Activated CD8-positive, alpha-beta memory T cell treated with anti-CD3 and anti-CD28 coated beads for 24 hours (primary cell): ENCODE data around the gene MC1R.
"Not testable (repeated sequence)": the region's sequence is repeated elsewhere in the genome, so short reads cannot be mapped to it uniquely, and the experiment has no call there.

Source experiments
- DNase-seq: peaks from one replicate; pipeline ENCODE4 v3.0.0-alpha.2; 2020

MC1R gene

GRCh38 chr16:89918453-89919347, at the start of gene MC1R:
Gene MC1R, plus strand, starts transcription at chr16:89918862. Its CDS starts 397 bp downstream, at chr16:89919259.
- peak; percentile 72 for DNase-seq

DNA sequence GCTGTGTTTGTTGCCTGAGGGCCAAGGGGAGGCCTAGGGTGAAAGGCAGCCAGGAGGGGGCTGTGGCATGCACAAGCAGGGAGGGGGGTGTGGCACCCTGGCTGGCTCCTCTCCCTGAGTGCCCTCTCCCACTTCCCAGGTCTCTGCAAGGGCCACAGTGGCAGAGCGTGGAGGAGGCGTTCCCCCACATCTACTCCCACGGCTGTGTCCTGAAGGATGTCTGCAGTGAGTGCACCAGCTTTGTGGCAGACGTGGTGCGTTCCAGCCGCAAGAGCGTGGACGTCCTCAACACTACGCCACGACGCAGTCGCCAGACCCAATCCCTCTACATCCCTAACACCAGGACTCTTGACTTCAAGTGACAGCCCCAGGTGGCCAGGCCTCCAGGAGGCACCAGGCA, 48.8 kb upstream of the MC1R start:
- DNase-seq, result no peak

DNA sequence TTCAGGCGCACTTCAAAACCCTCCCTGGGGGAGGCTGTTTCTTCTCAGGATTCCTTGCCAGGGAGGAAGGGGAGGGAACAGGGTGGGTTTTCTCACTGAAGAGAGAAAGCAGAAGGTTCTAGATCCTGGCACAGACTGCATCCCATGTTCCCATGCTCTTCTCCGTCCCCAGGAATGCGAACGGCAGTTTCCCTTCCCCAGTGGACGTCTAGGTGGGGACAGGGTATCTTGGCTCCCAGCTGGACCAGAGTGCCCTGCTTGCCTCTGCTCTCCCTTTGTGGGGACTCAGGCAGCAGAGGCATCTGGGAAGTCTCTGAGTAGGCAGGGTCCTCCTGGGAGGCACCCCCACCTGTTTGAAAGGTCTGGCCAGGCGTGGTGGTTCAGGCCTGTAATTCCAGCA, 48.2 kb upstream of the MC1R start:
- DNase-seq, result no peak

DNA sequence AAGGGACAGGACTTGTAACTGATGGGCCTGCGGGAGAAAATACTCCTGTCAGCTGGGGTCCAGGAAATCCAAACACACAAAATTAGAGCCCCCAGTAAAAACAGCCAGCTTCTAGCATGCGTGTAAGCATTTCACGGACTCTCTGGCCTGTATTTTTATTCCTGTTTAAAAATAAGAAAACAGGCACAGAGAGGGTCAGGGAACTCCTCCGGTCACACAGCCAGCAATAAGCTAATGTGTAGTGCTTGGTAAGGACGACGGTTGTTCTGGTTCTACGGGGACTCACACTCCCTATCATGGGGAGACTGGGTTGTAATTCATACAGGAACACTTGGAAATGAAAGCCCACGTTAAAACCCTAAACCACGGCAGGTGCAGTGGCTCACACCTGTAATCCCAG, 46.8 kb upstream of the MC1R start:
- DNase-seq, result no peak

GRCh38 chr16:89873109-89873971, 45.3 kb upstream of the MC1R start, which contains the start of gene TCF25:
Gene TCF25, plus strand, starts transcription at chr16:89873592. Its CDS starts 76 bp downstream, at chr16:89873668.
- peak; percentile 92 for DNase-seq

- DNase-seq, result peak; percentile 99
These were observed 44.5 kb upstream of the MC1R start for GRCh38 chr16:89873972-89874689.

- DNase-seq, result not testable (repeated sequence)
These were observed 39.5 kb upstream of the MC1R start for GRCh38 chr16:89879123-89879522.

DNA sequence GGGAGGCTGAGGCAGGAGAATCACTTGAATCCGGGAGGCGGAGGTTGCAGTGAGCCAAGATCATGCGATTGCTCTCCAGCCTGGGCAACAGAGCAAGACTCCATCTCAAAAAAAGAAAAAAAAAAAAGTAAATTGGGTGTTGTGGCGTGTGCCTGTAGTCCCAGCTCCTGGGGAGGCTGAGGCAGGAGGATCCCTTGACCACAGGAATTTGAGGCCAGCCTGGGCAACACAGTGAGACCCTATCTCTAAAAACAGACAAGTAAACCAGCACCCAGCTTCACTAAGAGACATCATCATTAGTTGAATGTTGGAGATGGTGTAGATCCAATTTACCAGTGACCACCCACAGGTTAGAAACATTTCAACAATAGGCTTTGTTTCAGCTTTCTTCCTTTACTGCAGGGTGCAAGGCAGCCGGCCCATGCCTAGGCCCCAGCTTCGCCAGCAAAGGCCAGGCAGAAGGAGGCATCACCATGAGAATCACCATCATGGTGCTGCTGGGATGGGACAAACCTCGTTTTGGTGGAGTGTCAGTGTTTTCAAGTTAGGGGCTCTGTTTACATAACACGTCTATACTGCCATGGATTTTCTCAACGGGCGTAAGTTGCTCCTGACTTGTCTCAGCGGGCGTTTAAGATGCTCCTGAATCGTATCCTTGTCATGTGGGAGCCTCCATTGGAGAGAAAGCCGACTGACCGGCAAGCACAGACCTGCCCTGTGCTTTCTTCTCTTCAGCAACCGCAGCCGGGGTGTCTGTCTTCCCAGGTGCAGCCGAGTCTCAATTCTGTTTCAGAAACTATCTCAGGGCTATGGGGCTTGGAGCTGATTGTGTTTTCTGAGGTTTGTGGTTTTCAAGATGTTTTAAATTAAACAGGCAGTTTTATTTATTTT, 37.9 kb upstream of the MC1R start:
- no peak for DNase-seq

- DNase-seq, result no peak
These were observed 37.3 kb upstream of the MC1R start for GRCh38 chr16:89881368-89881730.

GRCh38 chr16:89883346-89884040, 35.2 kb upstream of the MC1R start:
- no peak for DNase-seq

DNA sequence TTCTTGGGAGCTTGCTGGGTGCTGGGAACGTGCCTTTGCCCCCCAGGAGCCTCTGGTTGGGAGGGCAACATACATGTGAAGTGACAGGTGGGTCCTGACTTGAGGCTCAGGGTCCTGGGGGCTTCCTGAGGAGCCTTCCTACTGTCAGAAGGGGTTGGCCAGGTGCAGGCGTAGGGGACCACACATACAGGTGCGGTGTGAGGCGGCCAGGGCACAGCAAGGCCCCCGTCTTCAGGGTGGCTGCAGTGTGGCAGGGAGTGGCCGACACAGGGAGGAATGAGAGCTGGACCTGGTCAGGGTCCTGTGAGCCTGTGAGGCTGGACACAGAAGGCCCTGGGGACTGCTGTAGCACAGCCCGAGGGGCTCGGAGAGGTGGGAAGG, 34.6 kb upstream of the MC1R start:
- no peak for DNase-seq

- DNase-seq, result no peak
These were observed 31.4 kb upstream of the MC1R start for GRCh38 chr16:89887243-89887642.

- DNase-seq, result no peak
These were observed 28.5 kb upstream of the MC1R start for GRCh38 chr16:89890200-89890599.

DNA sequence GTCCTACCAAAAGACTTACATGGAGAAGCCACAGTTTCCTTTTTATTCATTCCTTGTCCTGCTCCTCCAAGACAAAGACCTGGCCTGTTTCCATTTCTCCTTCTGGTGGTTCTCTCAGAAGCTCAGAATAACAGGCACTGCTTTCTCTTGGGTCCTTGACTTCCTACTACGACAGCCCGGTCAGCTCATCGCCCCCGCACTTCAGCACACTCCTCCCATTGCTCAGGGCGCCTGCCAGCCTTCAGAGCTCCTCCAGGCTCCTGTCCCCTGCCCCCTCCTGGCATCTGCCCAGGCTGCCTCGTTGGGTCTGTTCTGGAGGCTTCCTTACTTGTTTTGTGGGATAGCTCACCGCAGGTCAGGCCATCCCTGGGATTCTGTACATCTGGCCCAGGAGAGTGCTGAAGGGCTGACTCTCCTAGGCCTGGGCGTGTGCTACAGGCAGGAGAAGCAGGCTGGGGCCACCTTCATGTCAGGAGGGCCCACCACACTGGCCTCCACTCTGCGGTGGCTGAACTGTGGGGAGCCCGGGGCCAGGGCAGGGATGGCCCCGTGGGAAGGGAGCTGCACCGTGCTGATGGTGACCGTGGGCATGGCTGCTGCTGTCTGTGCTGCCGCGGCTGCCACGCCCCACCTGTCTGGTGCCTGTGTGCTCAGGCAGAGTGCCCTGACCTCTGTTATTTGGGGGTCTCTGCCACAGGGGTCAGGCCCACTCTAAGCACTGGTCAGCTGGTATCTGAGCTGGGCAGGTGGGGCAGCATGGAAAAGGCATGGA, 27.6 kb upstream of the MC1R start:
- DNase-seq, result no peak

DNA sequence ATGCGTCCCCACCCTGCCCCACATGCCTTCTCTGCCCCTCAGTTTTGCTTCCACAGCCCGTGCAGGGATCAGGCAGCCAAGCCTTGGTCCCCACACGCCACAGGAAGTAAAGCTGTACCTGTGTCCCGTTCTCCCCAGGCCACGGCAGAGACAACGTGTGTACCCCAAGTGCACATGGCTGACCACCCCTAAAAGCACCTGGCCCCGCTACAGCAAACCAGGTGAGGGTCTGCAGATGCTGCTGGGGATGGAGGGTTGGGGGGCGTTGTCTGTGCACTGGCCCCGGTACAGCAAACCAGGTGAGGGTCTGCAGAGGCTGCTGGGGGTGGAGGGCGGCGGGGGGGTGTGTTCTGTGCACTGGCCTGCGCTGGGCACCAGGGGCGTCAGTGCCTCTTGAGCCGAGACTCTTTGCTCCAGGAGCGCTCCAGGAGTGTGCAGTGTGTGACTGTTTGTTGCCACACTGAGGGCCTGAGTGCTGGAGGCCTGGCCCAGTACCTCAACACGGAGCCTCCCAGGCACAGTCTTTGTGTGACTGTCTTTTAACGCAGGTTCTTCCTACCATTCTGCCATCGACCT, 26.5 kb upstream of the MC1R start:
- DNase-seq, result no peak

- no peak for DNase-seq
These were observed 26.0 kb upstream of the MC1R start for GRCh38 chr16:89892635-89893034.

DNA sequence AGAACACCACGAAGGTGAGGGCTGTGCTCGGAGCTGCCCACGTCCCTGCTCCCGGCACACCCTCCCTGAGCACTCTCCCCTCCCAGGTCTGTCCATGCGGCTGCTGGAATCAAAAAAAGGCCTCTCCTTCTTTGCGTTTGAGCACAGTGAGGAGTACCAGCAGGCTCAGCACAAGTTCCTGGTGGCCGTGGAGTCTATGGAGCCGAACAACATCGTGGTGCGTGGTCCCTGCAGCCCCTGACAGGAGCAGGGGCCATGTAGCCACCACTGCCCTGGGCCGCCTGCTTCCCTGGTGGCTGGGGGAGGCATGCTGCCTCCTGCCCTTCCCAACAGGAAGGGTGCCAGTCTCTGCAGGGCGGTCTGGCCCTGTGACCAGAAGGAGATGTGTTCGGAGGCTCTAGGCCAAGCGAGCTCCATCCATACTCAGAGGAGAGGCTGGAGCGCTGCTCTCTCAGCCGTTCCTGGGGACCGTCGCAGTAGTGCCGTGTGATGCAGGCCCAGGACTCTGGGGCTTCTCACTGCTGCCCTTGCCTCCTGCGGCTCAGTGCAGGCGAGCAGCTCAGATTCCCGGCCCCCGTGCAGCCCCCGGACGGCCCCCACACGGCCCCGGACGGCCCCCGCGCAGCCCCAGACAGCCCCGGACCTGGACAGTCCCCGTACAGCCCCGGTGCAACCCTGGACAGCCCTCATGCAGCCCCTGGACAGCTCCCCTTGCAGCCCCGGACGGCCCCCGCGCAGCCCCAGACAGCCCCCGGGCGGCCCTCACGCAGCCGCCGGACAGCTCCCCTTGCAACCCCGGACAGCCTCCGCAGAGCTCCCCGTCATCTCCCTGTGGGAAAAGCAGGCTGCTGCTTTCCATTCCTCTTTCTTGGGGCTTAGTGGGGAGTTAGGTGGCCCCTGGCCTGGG, 24.8 kb upstream of the MC1R start:
- no peak for DNase-seq

GRCh38 chr16:89895482-89896250, 23.0 kb upstream of the MC1R start:
- no peak for DNase-seq
